Neural progenitor cell (in vitro differentiated cells): Measurements from ENCODE around the gene VOPP1.

ENCODE experiments used
- CTCF ChIP-seq: fragments of 200-600 bp; sonication (generic); IDR thresholded peaks from 2 replicates; pipeline ENCODE4 v1.5.1; 2017; ENCODE audit warnings: antibody characterized with exemption, mild to moderate bottlenecking
- EZH2 ChIP-seq: fragments of 200-600 bp; sonication (generic); IDR thresholded peaks from 2 replicates; pipeline ENCODE4 v1.6.1; 2017; ENCODE audit warnings: antibody characterized with exemption, mild to moderate bottlenecking, moderate library complexity

DNA sequence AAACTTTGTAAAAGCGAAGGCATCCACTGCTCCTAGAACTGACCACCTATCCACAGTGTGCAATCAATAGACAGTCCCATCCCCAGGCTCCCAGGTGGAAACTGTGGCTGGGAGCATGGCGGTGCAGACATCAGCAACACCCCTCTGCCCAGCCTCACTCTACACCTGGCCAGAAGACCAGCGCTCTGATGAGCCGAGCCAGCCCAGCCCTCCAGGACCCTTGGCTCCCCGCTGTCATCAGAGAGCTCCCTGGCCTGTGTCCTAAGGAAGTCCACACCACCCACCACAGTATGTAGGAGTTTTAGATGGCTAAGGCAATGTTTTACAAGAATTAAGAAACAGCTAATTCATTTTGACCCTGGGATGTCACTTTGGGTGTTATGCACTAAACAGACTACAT lies 81.0 kb downstream of the VOPP1 start:
- TF ChIP-seq CTCF (no peak), EZH2 (no peak)
